Glutamatergic neuron (in vitro differentiated cells): ENCODE data around the gene RPS21. TPM values are rescaled to one million over a fixed set of nuclear protein-coding genes. Genes with fewer than 3 reads are reported as not detected.

ENCODE experiments used
- DNase-seq: peaks from one replicate; pipeline ENCODE4 v3.0.0; 2022
- H3K27ac Mint-ChIP-seq: one replicate; pipeline ENCODE4 v1.8.0; 2020; ENCODE audit warnings: mild to moderate bottlenecking, mixed read lengths, inconsistent platforms; ENCODE audit not compliant: unreplicated experiment
- H3K27me3 Mint-ChIP-seq: one replicate; pipeline ENCODE4 v1.8.0; 2020; ENCODE audit warnings: mild to moderate bottlenecking, moderate library complexity, mixed read lengths, inconsistent platforms; ENCODE audit not compliant: unreplicated experiment
- H3K36me3 Mint-ChIP-seq: one replicate; pipeline ENCODE4 v1.8.0; 2020; ENCODE audit warnings: mild to moderate bottlenecking, mixed read lengths, inconsistent platforms; ENCODE audit not compliant: unreplicated experiment
- H3K4me1 Mint-ChIP-seq: one replicate; pipeline ENCODE4 v1.8.0; 2020; ENCODE audit warnings: mild to moderate bottlenecking, low read depth, mixed read lengths, inconsistent platforms; ENCODE audit not compliant: unreplicated experiment
- H3K4me3 Mint-ChIP-seq: one replicate; pipeline ENCODE4 v1.8.0; 2020; ENCODE audit warnings: mild to moderate bottlenecking, mixed read lengths, inconsistent platforms; ENCODE audit not compliant: unreplicated experiment
- H3K9me3 Mint-ChIP-seq: one replicate; pipeline ENCODE4 v1.8.0; 2020; ENCODE audit warnings: mild to moderate bottlenecking, moderate library complexity, mixed read lengths, inconsistent platforms; ENCODE audit not compliant: unreplicated experiment
- total RNA-seq: library from RNA; stranded (reverse); fragmentation: NEBNext Ultra II Directional; extraction: Animal tissue kit (Norgen Biotek cat#: 25700); gene quantifications from one replicate; pipeline ENCODE4 v1.2.1, GENCODE V29; 2021; ENCODE audit not compliant: unreplicated experiment
- TF ChIP-seq, protein P1 (sequence below): fragments of 200-600 bp; sonication (generic); IDR thresholded peaks from one replicate; pipeline ENCODE4 v1.5.0; 2021; ENCODE audit not compliant: partially characterized antibody, unreplicated experiment

Gene RPS21
- total RNA-seq, 1 donor from 2014 or later = 829 TPM

DNA sequence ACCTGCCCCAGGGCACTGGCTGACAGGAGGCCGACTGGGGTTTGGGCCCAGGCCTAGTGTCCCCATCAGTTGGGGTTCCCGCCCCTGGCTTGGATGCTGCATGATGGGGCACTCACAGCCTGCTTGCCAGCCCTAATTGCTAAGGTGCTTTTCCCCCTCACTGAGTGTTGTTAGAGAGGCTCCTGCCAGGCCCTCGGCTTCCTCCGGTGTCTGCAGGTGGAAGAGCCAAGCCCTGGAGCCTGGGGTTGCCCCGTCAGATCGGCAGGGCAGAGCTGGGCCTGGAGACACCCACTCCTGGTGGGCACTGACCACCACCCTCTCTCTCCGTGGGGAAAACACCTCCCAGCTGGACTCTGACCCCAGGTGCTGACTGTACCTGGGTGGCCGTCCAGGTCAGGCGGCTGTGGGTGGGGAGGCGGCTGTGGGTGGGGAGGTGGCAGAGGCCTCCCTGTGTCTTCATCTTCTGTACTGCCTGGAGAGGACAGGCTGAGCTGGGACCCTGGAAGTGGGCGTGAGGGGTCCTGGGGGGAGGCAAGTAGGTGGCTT is 26.2 kb downstream of the RPS21 start:
- no peaks in the 10 kb centered on the region for H3K9me3 Mint-ChIP-seq
- peaks cover 3% of the 10 kb centered on the region for H3K4me1 Mint-ChIP-seq
- no peak for DNase-seq
- H3K36me3 Mint-ChIP-seq = no peaks in the 10 kb centered on the region
- H3K4me3 Mint-ChIP-seq = no peak overlapping the region
- peaks cover 2% of the 10 kb centered on the region for H3K27me3 Mint-ChIP-seq
- no peak overlapping the region for H3K27ac Mint-ChIP-seq
- TF ChIP-seq, protein P1, sequence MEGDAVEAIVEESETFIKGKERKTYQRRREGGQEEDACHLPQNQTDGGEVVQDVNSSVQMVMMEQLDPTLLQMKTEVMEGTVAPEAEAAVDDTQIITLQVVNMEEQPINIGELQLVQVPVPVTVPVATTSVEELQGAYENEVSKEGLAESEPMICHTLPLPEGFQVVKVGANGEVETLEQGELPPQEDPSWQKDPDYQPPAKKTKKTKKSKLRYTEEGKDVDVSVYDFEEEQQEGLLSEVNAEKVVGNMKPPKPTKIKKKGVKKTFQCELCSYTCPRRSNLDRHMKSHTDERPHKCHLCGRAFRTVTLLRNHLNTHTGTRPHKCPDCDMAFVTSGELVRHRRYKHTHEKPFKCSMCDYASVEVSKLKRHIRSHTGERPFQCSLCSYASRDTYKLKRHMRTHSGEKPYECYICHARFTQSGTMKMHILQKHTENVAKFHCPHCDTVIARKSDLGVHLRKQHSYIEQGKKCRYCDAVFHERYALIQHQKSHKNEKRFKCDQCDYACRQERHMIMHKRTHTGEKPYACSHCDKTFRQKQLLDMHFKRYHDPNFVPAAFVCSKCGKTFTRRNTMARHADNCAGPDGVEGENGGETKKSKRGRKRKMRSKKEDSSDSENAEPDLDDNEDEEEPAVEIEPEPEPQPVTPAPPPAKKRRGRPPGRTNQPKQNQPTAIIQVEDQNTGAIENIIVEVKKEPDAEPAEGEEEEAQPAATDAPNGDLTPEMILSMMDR = no peak

DNA sequence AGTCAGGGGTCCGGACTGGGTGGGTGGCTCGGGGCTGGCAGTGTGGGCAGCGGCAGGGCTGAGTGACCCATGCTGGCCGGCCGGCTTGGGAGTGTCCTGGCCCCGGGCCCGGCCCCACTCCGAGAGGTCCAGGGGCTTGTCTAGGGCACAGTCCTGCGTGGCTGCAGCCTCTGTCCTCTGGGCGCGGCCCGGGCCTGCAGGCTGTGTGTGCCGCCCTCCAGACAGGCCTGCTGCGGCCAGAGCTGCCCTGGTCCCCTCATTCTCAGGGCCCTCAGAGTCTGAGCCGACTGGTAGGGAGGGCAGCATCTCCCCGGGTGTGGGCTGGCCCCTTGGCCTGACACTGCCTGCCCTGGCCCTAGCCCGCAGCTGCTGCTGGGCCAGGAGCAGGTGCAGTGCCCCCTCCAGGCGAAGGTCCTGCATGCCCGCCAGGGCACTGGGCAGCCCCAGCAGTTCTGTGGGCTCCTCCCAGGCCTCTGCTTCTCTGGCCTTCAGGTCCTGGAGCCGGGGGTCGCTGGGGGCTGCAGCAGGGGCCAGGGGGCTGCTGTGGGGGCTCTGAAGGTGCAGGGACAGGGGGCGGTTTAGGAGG is 27.1 kb downstream of the RPS21 start:
- peaks cover 2% of the 10 kb centered on the region for H3K27me3 Mint-ChIP-seq
- H3K4me3 Mint-ChIP-seq = no peak overlapping the region
- peaks cover 3% of the 10 kb centered on the region for H3K4me1 Mint-ChIP-seq
- no peaks in the 10 kb centered on the region for H3K36me3 Mint-ChIP-seq
- H3K9me3 Mint-ChIP-seq = peaks cover 1% of the 10 kb centered on the region
- no peak overlapping the region for H3K27ac Mint-ChIP-seq
- TF ChIP-seq, protein P1 = no peak
- no peak for DNase-seq

DNA sequence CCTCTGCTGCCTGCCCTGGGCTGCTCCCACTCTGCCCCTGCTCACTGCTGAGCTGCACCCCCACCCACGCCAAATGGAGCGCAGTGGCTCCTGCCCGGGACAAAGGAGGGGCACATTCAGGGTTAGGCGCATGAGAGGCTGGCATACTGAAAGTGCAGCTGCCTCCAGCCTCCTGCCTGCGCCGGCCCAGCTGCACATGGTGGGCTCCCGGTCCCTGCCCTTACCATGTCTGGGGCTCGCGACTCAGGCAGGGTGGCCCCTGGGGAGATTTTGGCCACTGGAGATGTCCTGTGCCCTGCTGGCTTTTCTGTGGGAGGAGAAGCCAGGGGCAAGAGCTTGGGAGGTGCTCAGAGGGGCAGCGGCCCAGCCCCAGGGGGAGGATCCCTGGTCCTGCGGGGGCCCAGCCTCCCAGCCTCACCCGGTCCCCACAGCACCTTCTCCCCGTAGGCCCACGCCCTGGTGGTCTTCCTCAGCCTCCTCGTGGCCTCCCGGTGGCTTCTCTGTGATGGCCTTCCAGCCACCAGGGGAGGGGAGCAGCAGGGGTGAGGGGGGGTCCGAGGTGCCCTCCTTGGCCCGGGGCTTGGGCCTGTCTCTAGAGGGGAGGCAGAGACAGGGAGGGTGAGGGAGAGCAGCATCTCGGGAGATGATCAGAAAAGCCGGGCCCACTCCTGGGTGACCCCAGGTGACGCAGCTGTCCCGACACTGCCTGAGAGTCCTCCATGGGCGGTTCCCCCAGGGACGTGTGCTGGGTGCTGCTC is 28.6 kb downstream of the RPS21 start:
- DNase-seq = no peak
- H3K4me3 Mint-ChIP-seq = no peak overlapping the region
- TF ChIP-seq, protein P1 = no peak
- H3K27ac Mint-ChIP-seq = no peak overlapping the region
- peaks cover 5% of the 10 kb centered on the region for H3K27me3 Mint-ChIP-seq
- no peaks in the 10 kb centered on the region for H3K4me1 Mint-ChIP-seq
- H3K9me3 Mint-ChIP-seq = peaks cover 1% of the 10 kb centered on the region
- no peaks in the 10 kb centered on the region for H3K36me3 Mint-ChIP-seq

DNA sequence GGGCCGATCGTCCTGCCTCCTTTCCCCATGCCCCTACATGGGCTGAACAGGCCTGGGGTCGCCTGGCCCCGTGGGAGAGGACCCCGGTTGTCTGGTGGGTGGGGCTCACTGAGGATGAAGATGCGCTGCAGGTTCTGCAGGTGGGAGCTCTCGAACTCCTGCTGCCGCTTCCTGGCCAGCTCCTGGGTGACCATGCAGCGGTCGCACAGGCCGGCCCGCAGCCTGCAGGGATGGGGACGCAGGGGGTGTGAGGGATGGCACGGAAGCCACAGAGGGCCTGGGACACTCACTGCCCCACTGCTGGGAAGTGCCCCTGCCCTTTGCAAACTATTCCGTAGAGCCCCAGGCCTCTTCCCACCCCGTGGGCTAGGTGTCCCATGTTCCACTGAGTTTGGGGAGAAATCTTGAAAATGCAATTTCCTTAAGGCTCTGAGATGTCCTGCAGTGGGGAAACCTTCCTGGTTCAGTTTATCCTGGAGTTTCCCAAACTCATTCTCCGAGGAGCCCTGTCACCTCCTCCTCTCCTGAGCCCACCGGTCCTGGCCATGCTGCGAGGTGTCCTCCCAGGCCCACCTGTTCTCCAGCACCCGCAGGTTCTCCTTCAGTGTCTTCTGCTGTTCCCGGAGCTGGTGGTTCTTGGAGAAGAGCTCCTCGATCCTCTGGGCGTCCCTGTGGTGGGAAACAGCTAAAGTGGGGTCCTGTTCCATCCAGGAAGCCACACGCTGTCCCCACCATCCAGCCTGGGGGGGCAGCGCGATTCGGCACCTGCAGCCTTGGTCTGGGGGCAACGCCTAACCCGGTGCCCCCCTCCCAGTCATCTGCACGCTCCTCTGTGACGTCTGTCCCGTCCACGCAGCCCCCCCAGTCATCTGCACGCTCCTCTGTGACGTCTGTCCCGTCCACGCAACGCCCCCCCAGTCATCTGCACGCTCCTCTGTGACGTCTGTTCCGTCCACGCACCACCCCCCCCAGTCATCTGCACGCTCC is 30.0 kb downstream of the RPS21 start:
- DNase-seq = no peak
- H3K27ac Mint-ChIP-seq = no peak overlapping the region
- H3K4me3 Mint-ChIP-seq = no peak overlapping the region
- H3K27me3 Mint-ChIP-seq = peaks cover 5% of the 10 kb centered on the region
- TF ChIP-seq, protein P1 = no peak
- H3K36me3 Mint-ChIP-seq = no peaks in the 10 kb centered on the region
- H3K4me1 Mint-ChIP-seq = no peaks in the 10 kb centered on the region
- peaks cover 6% of the 10 kb centered on the region for H3K9me3 Mint-ChIP-seq
